Endothelial cell (in vitro differentiated cells): Measurements from ENCODE around the gene RAB30. TPM values are rescaled to one million over a fixed set of nuclear protein-coding genes. Genes with fewer than 3 reads are reported as not detected.
"Not testable (repeated sequence)": the region's sequence is repeated elsewhere in the genome, so short reads cannot be mapped to it uniquely, and the experiment has no call there.

Experiments
- DNase-seq: peaks from one replicate; pipeline ENCODE4 v3.0.0; 2021; ENCODE audit warnings: low spot score
- H3K27ac Mint-ChIP-seq: one replicate; pipeline ENCODE4 v1.8.0; 2021; ENCODE audit warnings: mixed read lengths, inconsistent platforms; ENCODE audit not compliant: unreplicated experiment
- H3K27me3 Mint-ChIP-seq: one replicate; pipeline ENCODE4 v1.8.0; 2021; ENCODE audit warnings: mild to moderate bottlenecking, moderate library complexity, mixed read lengths, inconsistent platforms; ENCODE audit not compliant: unreplicated experiment
- H3K36me3 Mint-ChIP-seq: one replicate; pipeline ENCODE4 v1.8.0; 2021; ENCODE audit warnings: mild to moderate bottlenecking, low read depth, mixed read lengths, inconsistent platforms; ENCODE audit not compliant: unreplicated experiment
- H3K4me1 Mint-ChIP-seq: one replicate; pipeline ENCODE4 v1.8.0; 2021; ENCODE audit warnings: mild to moderate bottlenecking, mixed read lengths, inconsistent platforms; ENCODE audit not compliant: unreplicated experiment
- H3K4me3 Mint-ChIP-seq: one replicate; pipeline ENCODE4 v1.8.0; 2021; ENCODE audit warnings: mild to moderate bottlenecking, mixed read lengths, inconsistent platforms; ENCODE audit not compliant: unreplicated experiment
- H3K9me3 Mint-ChIP-seq: one replicate; pipeline ENCODE4 v1.8.0; 2021; ENCODE audit warnings: mixed read lengths, inconsistent platforms; ENCODE audit not compliant: unreplicated experiment
- CTCF ChIP-seq: fragments of 200-600 bp; sonication (generic); IDR thresholded peaks from one replicate; pipeline ENCODE4 v1.5.0; 2021; ENCODE audit warnings: antibody characterized with exemption; ENCODE audit not compliant: unreplicated experiment
- total RNA-seq: library from RNA; stranded (reverse); fragmentation: NEBNext Ultra II Directional; extraction: Animal tissue kit (Norgen Biotek cat#: 25700); gene quantifications from one replicate; pipeline ENCODE4 v1.2.1, GENCODE V29; 2021; ENCODE audit not compliant: unreplicated experiment

The RAB30 gene
- total RNA-seq, 1 donor from 2014 or later: 18.6 TPM

GRCh38 chr11:82949352-82949751 is 122.3 kb downstream of the RAB30 start:
- no peak overlapping the region for H3K4me3 Mint-ChIP-seq
- H3K36me3 Mint-ChIP-seq: no peaks in the 10 kb centered on the region
- no peak for DNase-seq
- no peaks in the 10 kb centered on the region for H3K4me1 Mint-ChIP-seq
- H3K9me3 Mint-ChIP-seq: no peaks in the 10 kb centered on the region
- H3K27me3 Mint-ChIP-seq: no peaks in the 10 kb centered on the region
- H3K27ac Mint-ChIP-seq: no peak overlapping the region
- TF ChIP-seq CTCF: no peak

- H3K27ac Mint-ChIP-seq: no peak overlapping the region
Observed at GRCh38 chr11:82945682-82946081, 126.0 kb downstream of the RAB30 start.

GRCh38 chr11:82945041-82945440 is 126.7 kb downstream of the RAB30 start:
- not testable (repeated sequence) for H3K4me3 Mint-ChIP-seq, H3K27me3 Mint-ChIP-seq, DNase-seq, H3K9me3 Mint-ChIP-seq, H3K36me3 Mint-ChIP-seq, H3K4me1 Mint-ChIP-seq, H3K27ac Mint-ChIP-seq

More at GRCh38 chr11:82945682-82946081, 126.0 kb downstream of the RAB30 start:
- Mint-ChIP-seq H3K36me3 (no peaks in the 10 kb centered on the region), H3K9me3 (no peaks in the 10 kb centered on the region), H3K4me1 (no peaks in the 10 kb centered on the region), H3K4me3 (no peak overlapping the region), H3K27me3 (no peaks in the 10 kb centered on the region)
- TF ChIP-seq CTCF: no peak
- no peak for DNase-seq

GRCh38 chr11:82944198-82944597 is 127.5 kb downstream of the RAB30 start:
- Mint-ChIP-seq H3K27me3 (no peaks in the 10 kb centered on the region), H3K27ac (no peak overlapping the region), H3K36me3 (no peaks in the 10 kb centered on the region), H3K4me1 (no peaks in the 10 kb centered on the region), H3K4me3 (no peak overlapping the region), H3K9me3 (no peaks in the 10 kb centered on the region)
- no peak for TF ChIP-seq CTCF
- DNase-seq: no peak

GRCh38 chr11:82943430-82943829 is 128.3 kb downstream of the RAB30 start:
- H3K27me3 Mint-ChIP-seq, DNase-seq, H3K27ac Mint-ChIP-seq, H3K36me3 Mint-ChIP-seq, H3K4me1 Mint-ChIP-seq, H3K4me3 Mint-ChIP-seq, H3K9me3 Mint-ChIP-seq: not testable (repeated sequence)

- Mint-ChIP-seq H3K9me3 (no peaks in the 10 kb centered on the region), H3K4me3 (no peak overlapping the region), H3K27ac (no peak overlapping the region), H3K4me1 (no peaks in the 10 kb centered on the region), H3K36me3 (no peaks in the 10 kb centered on the region), H3K27me3 (no peaks in the 10 kb centered on the region)
- no peak for TF ChIP-seq CTCF
- DNase-seq: no peak
Observed at GRCh38 chr11:82942376-82942775, 129.3 kb downstream of the RAB30 start.
